MV-4-11 (cell line): ENCODE measurements around the gene CDKL2.

Experiments used
- DNase-seq: peaks from one replicate; lab custom pipeline; 2025; lab: John Stamatoyannopoulos, UW

The CDKL2 gene

DNA sequence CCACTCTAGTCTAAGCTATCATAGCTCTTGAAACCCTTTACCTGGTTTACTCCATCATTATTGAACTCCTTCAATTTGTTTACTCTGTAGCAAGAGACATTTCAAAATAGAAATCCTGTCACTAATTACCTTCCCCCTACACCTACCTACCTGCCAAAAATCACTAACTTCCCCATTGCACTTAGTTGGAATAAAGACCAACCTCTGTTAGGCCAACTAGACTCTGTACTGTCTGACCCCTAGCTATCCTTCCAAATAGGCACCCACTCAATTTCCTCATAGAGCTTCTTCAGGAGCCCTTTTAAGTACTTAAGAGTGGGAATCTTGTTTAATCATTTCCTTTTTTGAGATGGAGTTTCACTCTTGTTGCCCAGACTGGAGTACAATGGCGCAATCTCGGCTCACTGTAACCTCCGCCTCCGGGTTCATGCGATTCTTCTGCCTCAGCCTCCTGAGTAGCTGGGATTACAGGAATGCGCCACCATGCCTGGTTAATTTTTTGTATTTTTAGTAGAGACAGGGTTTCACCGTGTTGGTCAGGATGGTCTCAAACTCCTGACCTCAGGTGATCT is 8.9 kb upstream of the CDKL2 start:
- peak; percentile 54 for DNase-seq

DNA sequence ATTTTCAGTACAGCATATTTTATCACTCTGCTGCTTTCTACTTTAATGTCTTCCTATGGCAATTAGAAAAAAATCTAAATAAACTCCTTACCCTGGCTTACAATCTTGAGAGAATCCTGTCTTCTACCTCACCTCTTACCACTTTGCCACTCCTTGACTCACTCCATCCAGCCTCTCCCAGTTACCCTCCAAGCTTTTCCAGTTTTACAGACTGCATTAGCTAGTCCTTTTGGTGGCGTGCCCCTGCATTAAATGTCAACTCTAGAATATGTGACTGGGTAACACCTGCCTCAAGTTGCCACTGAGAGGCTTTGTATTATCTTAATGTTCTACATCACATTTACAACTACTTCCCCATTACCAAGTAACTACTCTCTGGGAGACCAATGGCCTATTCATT is 7.5 kb upstream of the CDKL2 start:
- no peak for DNase-seq

DNA sequence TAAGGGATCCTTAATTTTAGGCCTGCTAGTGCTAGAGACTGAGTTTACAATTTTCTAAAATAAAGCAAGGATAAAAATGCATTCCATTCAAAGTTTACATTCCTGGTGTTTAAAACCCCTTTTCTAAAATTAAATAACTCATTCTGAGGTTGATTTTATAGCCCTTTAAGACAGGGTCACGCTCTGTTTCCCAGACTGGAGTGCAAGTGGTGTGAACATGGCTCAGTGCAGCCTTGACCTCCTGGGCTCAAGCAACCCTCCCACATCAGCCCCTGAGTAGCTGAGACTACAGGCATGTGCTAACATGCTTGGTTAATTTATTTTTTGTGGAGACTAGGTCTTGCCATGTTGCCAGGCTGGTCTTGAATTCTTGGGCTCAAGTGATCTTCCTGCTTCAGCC is 6.8 kb upstream of the CDKL2 start:
- no peak for DNase-seq

DNA sequence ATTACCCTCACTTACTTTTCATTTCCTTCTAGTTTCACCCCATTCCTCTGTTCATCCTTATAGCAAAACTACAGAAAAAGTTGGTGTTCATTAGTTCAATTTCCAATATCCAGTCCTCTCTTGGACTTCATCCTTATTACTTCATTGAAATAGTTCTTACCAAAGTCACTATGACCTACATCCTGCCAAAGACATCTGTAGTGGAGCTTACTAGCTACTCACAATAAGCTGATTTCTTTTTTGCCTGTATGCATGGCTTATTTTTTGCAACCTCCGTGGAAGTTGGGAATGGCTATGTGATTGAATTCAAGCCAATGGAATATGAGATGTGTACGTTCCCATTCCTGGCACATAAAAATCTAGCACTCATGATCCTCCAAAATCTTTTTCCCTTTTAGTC is 4.6 kb upstream of the CDKL2 start:
- no peak for DNase-seq

DNA sequence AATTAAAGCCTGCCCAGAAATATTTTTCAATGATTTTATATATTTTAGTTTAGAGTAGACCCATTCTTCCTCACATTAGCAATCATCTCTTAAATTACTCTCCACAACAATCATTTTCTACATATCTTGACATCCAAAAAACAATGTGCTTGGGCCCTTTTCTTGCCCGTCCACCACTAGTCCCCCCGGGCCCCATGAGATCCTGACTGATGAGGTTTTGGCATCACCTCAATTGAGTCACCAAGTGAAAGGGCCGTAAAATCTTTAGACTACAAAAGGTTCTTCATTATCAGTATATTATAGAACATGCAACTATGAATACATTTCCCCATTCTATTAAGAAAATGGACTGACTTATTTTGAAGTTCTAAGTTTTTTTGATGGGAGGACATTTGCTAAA is 4.0 kb upstream of the CDKL2 start:
- DNase-seq: no peak

DNA sequence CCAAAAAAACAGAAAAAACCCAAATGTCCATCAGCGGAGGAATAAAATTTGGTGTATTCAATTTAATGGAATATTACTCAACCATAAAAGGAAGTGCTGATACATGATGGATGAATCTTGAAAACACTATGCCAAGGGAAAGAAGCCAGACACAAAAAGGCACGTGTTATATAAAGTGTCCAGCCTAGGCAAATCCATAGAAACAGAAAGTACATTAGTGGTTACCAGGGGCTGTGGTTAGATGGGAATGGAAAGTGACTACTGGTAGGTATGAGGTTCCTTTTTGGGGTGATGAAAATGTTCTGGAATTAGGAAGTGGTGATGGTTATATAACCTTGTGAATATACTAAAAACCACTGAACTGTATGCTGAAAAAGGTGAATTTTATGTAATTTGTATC is 3.5 kb upstream of the CDKL2 start:
- peak; percentile 87 for DNase-seq

DNA sequence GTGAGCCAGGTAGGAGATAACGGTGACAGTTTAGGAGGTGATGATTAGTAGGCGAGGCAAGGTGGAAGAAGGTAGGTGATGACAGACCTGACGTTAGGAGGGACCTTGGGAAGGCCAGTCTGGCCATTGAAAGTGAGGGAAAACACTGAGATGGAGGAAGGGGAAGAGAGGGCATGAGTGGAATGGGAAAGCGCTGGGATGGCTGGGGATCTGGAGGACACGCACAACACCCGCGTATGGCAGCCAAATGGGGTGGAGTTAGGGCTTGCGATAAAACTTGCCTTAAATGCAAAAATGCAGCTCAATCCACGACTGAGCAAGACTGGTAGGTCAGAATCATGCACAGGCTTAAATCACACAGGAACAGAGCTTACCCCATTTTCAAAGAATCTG is 605 bp upstream of the CDKL2 start:
- no peak for DNase-seq

DNA sequence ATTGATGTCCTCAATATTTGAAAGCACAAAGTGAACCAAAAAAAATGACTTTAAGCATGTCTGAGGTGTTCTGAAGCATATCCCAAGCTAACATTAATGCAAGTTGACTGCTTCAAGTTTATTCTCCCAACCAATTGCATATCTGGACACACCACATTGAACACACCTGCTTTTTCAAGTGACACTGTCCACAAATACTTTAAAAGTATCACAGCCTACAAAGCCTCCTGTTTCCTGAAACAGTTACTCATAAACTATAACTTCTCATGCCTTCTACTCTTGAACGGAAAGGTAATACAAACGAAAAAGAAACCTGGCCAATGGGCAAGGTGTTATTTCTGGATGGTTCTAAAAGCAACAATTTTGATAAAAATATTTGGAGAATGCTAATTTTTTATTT is 1.1 kb downstream of the CDKL2 start:
- DNase-seq: no peak

DNA sequence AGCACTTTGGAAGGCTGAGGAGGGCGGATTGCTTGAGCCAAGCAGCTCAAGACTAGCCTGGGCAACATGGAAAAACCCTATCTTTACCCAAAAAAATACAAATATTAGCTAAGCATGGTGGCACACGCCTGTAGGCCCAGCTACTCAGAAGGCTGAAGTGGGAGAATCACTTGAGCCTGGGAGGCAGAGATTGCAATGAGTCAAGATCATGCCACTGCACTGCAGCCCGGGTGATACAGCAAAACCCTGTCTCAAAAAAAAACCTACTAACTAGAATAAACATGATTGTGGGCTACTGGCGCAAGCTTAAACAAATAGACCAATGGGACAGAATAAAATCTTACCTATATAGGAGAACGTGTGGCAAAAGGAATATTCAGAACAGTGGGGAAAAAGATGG is 7.3 kb downstream of the CDKL2 start:
- no peak for DNase-seq

DNA sequence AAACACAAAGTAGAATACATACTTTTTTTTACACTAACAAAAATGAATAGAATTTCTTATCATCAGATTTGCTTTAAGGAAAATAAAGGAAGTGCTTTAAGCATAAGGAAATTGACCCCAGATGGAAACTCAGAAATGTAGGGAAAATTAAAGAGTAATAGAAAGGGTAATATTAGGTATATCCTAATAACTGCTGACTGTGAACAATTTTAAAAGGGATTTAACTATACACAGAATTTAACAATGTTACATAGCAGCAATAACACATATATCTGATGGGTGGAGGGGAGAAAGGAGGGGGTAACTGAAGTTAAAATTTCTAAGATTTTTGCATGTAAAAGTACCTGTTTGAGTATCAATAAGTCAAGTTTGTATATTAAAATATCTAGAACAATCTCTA is 8.6 kb downstream of the CDKL2 start:
- no peak for DNase-seq

DNA sequence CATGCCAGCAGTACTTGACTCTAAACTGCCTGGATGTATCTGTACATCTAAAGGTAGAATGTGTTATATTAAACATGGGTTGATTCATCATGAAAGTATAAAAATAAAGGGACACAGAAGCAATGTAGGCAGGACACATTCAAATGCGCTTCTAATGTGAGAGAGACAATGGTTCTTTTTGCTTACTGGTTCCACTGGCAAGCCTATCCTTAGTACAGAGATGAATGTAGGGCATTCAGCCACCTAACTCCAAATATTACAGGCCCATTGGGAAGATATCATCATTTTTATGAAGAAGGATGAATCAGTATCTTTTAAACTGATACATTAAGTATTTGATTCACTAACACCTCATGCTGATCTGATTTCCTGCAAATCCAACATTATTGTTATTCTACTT is 18.0 kb downstream of the CDKL2 start:
- DNase-seq: no peak

DNA sequence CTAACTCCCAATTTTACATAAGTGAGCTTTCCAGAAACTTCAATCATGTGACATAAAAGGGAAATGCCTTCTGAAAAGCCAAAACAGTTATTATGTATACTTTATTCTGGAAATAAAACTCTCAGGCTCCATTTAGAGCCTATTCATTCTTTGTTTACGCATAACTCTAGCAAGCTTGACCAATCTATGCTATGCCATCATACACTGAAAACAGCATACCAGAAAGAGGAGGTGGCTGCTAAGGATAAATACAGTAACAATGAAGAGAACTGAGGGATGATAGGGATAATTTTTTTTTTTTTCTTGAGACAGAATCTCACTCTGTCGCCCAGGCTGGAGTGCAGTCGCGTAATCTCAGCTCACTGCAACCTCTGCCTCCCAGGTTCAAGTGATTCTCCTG is 24.4 kb downstream of the CDKL2 start:
- DNase-seq: no peak

DNA sequence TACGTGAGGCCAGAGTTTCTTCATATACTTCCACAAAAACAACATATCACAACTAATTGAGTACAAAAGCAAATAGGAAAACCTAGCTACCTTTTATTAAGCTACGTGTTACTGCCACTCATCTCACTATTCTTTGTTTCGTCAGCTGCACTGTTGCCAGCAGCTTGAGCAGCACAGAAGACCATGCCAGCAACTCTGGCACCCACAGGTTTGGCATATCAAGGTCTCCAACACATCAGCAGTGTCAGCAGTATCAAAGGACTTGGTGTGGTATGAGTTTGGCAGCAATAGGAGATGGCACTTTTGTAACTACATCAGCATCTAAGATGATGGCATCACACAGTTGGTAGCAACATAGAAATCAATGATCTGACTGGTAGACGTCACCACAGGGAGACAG is 30.7 kb downstream of the CDKL2 start:
- DNase-seq: no peak

DNA sequence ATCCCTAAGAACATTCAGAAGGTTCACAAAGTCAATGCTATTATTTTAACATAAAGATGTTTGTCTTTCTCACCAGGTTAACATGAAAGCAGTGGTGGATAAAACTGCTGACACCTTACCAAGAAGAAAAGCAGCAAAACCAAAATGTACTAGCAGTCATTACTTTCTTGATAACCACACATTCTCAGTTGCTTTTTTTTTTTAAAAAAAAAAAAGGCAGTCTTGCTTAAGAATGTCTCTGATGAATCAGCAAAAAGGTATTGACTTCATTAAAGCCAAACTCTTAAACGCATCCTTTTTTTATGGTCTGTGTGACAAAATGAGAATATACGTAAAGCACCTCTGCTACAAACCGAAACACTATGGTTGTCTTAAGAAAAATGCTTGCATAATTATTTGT is 31.9 kb downstream of the CDKL2 start:
- DNase-seq: peak; percentile 29

DNA sequence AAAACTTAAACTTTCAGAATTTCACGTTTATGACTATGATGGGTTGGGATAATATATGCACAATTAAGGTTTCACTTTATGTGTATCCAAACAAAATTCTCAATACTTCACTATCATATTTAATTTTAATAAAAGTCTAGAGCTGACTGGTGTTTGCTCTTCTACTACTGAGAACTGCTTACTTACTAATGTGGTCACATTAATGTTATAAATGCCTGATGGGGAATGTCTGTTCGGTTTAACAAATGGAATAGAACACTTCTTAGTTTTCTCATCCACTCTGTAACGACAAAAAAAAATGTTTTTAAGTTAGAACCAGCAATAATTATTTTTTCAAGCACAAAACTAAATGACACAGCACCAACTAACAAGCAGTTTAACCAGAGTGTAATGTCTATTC is 34.3 kb downstream of the CDKL2 start:
- DNase-seq: no peak

DNA sequence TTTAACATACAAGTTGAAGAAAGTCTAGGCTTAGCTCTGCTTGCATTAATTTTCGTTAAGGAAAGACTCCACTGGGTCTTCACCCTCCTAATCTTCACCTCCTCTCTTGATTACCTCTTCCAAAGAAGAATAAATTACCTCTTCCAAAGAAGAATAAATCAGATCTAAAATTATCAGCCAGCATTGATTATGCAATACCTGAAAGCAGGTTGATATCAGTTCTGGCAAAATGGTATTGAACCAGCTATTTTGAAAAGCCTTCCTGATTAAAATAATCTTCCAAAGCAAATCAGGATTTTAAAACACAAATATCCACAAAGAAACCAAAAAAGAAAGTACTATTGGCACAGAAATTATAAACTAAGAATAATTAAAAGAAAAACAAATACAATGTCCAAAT is 36.9 kb downstream of the CDKL2 start:
- DNase-seq: no peak

DNA sequence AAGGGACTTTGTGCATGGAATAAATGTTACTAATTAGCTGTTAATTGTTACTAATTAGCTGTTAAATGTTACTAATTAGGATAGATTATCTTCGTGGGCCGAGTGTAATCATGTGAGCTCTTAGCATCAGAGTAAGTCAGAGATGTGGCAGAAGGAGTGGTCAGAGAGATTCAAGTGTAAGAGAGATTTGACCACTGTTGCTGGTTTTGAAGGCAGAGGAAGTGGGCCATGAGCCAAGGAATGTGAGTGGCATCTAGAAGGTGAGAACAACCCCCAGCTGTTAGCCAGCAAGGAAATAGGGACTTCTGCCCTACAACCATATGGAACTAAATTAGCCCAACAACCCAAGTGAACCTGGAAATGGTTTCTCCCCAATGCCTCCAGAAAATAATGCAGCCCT is 46.3 kb downstream of the CDKL2 start:
- DNase-seq: no peak

DNA sequence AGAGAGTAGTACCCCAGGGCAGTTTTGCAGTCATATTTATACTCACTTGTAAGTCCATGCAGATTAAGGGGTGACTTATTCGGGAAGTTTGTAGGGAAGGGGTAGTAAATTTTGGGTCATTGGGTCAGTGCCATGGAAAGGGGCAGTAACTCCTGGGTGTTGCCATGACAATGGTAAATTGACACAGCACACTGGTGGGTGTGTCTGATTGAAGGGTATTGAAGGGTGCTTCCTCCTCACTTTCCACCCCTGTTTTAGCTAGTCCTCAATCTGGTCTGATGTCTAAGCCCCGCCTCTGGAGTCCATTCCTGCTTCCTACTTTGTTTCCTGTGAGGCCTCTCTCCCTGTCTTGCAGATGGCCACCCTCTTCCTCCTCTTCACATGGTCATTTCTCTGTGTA is 62.6 kb downstream of the CDKL2 start:
- peak; percentile 29 for DNase-seq

DNA sequence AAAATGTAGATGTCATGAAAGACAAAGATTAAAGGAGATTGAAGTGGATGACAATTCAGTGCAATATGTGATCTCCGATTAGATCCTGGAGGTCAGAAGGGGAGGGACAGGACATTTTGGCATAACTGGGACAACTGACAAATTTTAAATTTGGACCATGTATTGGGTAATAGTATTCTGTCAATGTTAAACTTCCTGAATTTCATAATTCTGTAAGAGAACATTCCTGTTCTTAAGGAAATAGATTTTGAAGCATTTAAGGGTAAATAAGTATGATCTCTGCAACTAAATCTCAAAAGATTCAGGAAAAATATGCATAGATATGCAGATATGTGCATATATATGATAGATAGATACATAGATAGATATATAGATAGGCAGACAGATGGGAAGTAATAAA is 63.4 kb downstream of the CDKL2 start:
- DNase-seq: peak; percentile 43

DNA sequence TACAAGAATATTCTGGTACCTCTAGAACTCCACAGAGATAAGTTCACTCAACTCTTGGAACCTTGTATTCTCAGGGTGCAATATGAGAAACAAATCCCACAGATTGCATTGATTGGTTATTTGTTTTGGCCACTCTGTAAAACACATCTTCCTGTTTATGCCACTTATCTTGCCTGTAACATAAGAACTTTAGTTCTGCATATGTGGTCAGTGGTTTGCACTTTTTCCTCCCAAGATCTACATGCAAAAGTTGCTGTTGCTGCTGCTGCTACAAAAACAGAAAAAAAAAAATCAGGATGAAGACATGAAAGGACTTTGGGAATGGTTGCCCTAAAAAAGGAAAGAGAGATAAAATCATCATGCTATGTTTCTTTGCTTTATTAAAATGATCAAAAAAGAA is 64.8 kb downstream of the CDKL2 start:
- peak; percentile 51 for DNase-seq

DNA sequence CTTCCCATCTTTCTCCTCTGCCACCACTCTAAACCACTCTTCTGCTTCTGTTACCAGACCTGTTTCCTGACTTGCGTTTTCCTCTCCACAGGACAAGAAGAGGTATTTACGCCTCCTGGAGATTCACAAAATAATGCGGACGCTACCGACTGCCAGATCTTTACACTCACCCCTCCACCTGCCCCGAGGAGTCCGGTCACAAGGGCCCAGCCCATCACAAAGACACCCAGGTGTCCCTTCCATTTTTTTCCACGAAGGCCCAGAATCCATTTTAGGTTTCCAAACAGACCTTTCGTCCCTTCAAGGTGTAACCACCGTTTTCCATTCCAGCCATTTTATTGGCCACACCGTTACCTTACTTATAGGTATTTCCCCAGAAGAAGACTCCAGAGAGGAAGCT is 66.3 kb downstream of the CDKL2 start:
- no peak for DNase-seq

DNA sequence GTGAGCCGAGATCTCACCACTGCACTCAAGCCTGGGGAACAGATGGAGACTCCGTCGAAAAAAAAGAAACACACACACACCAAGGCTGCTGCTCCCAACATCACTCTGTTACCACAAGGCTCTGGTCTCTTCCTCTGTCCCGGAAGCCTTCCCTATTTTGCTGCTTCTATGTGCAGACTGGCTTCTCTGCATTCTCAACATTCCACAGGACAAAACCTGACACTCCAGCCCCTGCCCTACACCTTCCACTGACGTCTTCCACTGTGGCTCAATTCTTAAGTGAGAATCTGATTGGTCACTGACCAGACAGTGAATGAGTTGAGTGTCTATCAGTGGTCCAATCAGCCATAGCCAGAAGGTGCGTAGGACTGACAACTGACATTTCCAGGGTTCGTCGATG is 68.5 kb downstream of the CDKL2 start:
- DNase-seq: no peak

DNA sequence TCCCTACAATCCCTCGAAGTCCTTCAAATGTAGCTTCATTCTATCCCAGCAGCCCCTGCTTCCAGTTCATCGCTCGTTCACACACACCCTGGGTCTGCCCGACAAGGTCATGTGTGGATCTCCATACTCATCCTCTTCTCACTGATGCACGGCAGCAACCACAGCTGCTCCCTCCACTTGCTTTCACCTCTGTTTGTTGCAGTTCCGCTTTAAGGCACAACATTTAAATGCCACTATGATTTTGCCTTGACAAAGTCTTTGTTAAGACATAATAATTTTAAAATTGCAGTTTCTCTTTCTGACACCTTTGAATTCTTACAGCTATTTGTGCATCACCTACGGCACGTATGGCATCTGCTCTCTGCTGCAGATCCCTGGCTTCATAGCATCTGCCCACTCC is 72.6 kb downstream of the CDKL2 start:
- no peak for DNase-seq

DNA sequence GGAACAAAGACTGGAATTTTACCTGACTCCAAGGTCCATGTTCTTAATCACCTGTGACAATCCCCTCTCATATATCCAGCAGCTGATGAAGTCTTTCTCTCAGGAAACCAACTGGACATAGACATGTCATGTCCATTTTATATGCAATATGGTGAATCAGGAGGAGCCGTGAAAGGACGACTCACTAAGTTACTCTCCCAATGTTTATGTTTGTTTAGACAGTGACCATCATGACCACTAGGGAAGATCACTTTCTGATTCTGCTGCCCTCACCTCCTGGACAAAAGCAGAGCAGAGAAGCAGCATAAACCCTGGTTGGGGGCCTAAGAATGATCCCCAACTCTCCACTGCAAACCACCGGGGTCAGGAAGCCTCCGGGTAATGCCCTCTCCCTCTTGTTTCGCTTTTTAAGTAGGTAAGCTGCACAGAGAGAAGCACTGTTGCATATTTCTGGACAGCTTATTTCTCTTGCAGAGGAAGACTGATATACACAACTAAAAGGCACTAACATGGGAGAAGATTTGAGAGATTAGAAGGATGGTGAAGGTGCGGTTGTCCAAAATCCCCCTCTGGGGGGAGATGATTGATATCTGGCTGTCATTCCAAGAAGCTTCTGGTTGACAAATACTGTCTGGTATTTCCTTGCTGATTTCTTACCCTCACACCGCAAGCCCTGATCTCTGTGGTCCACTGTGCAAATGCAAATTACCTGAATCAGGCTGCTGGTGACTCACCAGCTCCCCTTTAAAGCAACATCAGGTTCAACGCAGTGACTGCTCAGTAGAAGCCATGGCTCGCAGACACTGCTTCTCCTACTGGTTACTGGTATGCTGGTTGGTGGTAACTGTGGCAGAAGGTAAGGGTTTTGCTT is 74.8 kb downstream of the CDKL2 start, which contains the start of gene ODAPH:
ODAPH (plus strand) TSS at position 773 of the 871 bp plus-strand sequence; CDS start at position 790, 17 bp downstream.
- DNase-seq: peak; percentile 2
